Spleen (tissue), 7 donors: ENCODE measurements around the gene P2RX7.

ENCODE experiments used
- POLR2A ChIP-seq, 3 donors: fragments of 450-650 bp; IDR thresholded peaks; one replicate each; pipeline ENCODE4 v1.5.1; 2017; ENCODE audit warnings: antibody characterized with exemption in 3 of 3, mild to moderate bottlenecking in 1 of 3
- POLR2AphosphoS5 ChIP-seq, 3 donors: sonication (generic); formaldehyde crosslinking; IDR thresholded peaks; one replicate each; pipeline ENCODE4 v1.5.1; 2017; ENCODE audit warnings: antibody characterized with exemption in 3 of 3
- TF ChIP-seq, protein P1 (sequence below), 11 experiments: fragments of 200-600 bp in 7 of 11; fragments of 450-650 bp in 4 of 11; sonication (generic) in 4 of 11; IDR thresholded peaks in 8 of 11; conservative IDR thresholded peaks in 3 of 11; 1 replicate in 7 of 11; 2 replicates in 4 of 11; pipeline versions ENCODE4 v1.4.0 to v1.8.0; 2016 to 2021; ENCODE audit warnings: antibody characterized with exemption in 11 of 11, inconsistent platforms in 4 of 11, mild to moderate bottlenecking in 1 of 11
- donor health status: DM: no; HTN: no; CAD: no; lungs with moderate emphysema.
- donor health status: DM: no; HTN: no; CAD: no.
- donor health status: DM: no; HTN: no; CAD: no.

DNA sequence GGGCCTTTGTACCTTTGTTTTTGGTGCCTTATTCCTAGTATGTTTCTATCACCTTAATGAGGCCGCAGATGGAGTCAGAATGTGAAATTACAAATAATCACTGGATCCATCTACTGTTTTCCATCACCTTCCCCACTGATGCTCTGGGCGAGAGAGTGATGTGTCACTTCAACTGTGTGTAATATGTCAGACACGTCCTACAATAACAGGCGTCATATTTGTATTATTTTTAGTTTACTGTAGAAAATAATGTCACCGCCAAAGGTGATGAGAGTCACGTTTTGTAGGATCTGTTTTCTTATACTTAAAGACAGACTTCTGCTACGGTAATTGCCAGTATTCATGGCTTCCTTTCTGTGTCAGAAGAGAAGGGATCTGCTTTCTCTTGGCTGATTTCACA, 54.8 kb downstream of the P2RX7 start:
- TF ChIP-seq, protein P1, sequence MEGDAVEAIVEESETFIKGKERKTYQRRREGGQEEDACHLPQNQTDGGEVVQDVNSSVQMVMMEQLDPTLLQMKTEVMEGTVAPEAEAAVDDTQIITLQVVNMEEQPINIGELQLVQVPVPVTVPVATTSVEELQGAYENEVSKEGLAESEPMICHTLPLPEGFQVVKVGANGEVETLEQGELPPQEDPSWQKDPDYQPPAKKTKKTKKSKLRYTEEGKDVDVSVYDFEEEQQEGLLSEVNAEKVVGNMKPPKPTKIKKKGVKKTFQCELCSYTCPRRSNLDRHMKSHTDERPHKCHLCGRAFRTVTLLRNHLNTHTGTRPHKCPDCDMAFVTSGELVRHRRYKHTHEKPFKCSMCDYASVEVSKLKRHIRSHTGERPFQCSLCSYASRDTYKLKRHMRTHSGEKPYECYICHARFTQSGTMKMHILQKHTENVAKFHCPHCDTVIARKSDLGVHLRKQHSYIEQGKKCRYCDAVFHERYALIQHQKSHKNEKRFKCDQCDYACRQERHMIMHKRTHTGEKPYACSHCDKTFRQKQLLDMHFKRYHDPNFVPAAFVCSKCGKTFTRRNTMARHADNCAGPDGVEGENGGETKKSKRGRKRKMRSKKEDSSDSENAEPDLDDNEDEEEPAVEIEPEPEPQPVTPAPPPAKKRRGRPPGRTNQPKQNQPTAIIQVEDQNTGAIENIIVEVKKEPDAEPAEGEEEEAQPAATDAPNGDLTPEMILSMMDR (IDR thresholded peaks at IDR 0.05 in 8 of 11, conservative IDR thresholded peaks at IDR 0.05 in 3 of 11): no peak
- TF ChIP-seq POLR2AphosphoS5 (IDR thresholded peaks at IDR 0.05): no peak
- no peak for TF ChIP-seq POLR2A (IDR thresholded peaks at IDR 0.05)
